H1 (cell line): Measurements from ENCODE around the gene NXPH3. TPM values are rescaled to one million over a fixed set of nuclear protein-coding genes. Genes with fewer than 3 reads are reported as not detected.

Experiments used
- CTCF ChIA-PET: fragments of 300-600 bp; sonication (Branson Sonifier 250); formaldehyde crosslinking; loops from one replicate; lab custom pipeline; 2021; ENCODE audit not compliant: partially characterized antibody; lab: Charles Lee
- POLR2A ChIA-PET: fragments of 300-600 bp; sonication (Branson Sonifier 250); formaldehyde crosslinking; loops from one replicate; lab custom pipeline; 2021; ENCODE audit warnings: inconsistent platforms; ENCODE audit not compliant: partially characterized antibody; lab: Charles Lee
- DNase-seq, 2 experiments: peaks; one replicate each; pipeline versions ENCODE4 v3.0.0 to v3.0.0-alpha.2; 2010 to 2022; ENCODE audit warnings: low spot score in 2 of 2, low read depth in 1 of 2, mixed read lengths in 1 of 2
- FAIRE-seq: peaks from 2 replicates; lab custom pipeline; 2011; peaks lifted over from hg19 to GRCh38; lab: Jason Lieb, UNC
- H2AFZ ChIP-seq: 2 replicates; pipeline ENCODE4 v1.8.1; 2012; ENCODE audit warnings: low read length, inconsistent platforms
- H2AK5ac ChIP-seq: 2 replicates; pipeline ENCODE4 v1.6.1; 2013; ENCODE audit warnings: low read depth, low read length
- H2BK120ac ChIP-seq: replicated peaks from 2 replicates; pipeline ENCODE3; 2013; ENCODE audit warnings: low read depth, low read length, inconsistent platforms
- H2BK12ac ChIP-seq: 2 replicates; pipeline ENCODE4 v1.6.1; 2013; ENCODE audit warnings: low read depth, low read length
- H2BK15ac ChIP-seq: 2 replicates; pipeline ENCODE4 v1.6.1; 2013; ENCODE audit warnings: low read length
- H2BK20ac ChIP-seq: 2 replicates; pipeline ENCODE4 v1.6.1; 2013; ENCODE audit warnings: low read length
- H2BK5ac ChIP-seq: 2 replicates; pipeline ENCODE4 v1.6.1; 2013; ENCODE audit warnings: low read depth, low read length
- H3K14ac ChIP-seq: 2 replicates; pipeline ENCODE4 v1.6.1; 2013; ENCODE audit warnings: inconsistent platforms; ENCODE audit not compliant: insufficient read length
- H3K18ac ChIP-seq: 2 replicates; pipeline ENCODE4 v1.6.1; 2013; ENCODE audit warnings: low read length; ENCODE audit errors: extremely low read depth
- H3K23ac ChIP-seq: 2 replicates; pipeline ENCODE4 v1.6.1; 2013; ENCODE audit warnings: inconsistent platforms; ENCODE audit not compliant: insufficient read length
- H3K23me2 ChIP-seq: 2 replicates; pipeline ENCODE4 v1.6.1; 2013; ENCODE audit warnings: low read depth, low read length
- H3K27ac ChIP-seq: 2 replicates; pipeline ENCODE4 v1.6.1; 2011; ENCODE audit warnings: low read depth, low read length, inconsistent platforms
- H3K27me3 ChIP-seq, 4 experiments: replicated peaks in 1 of 4; 1 replicate in 1 of 4; 2 replicates in 3 of 4; pipeline versions ENCODE4 v1.6.1 to v1.8.1; 2011 to 2013; ENCODE audit warnings: low read length in 3 of 4, mild to moderate bottlenecking in 3 of 4, inconsistent platforms in 2 of 4, mixed read lengths in 2 of 4, moderate library complexity in 1 of 4; ENCODE audit not compliant: control insufficient read depth in 3 of 4, insufficient read depth in 3 of 4; ENCODE audit errors: extremely low read depth in 1 of 4
- H3K36me3 ChIP-seq, 4 experiments: 2 replicates each; pipeline versions ENCODE4 v1.6.1 to v1.8.1; 2011 to 2013; ENCODE audit warnings: mild to moderate bottlenecking in 4 of 4, low read length in 3 of 4, moderate library complexity in 2 of 4, control low read depth in 1 of 4, inconsistent platforms in 1 of 4; ENCODE audit not compliant: insufficient read depth in 4 of 4, control insufficient read depth in 2 of 4
- H3K4ac ChIP-seq: replicated peaks from 2 replicates; pipeline ENCODE3; 2013; ENCODE audit warnings: low read length, low read depth, mixed read lengths, inconsistent platforms; ENCODE audit not compliant: insufficient read length
- H3K4me1 ChIP-seq, 4 experiments: replicated peaks in 1 of 4; 1 replicate in 1 of 4; 2 replicates in 3 of 4; pipeline versions ENCODE4 v1.6.1 to v1.8.1; 2011 to 2013; ENCODE audit warnings: low read length in 3 of 4, inconsistent platforms in 2 of 4, mixed read lengths in 1 of 4; ENCODE audit not compliant: insufficient read depth in 4 of 4, control insufficient read depth in 3 of 4
- H3K4me2 ChIP-seq, 2 experiments: 2 replicates each; pipeline versions ENCODE4 v1.6.1 to v1.8.1; 2011 to 2013; ENCODE audit warnings: low read depth in 2 of 2, low read length in 2 of 2, control low read depth in 1 of 2, inconsistent platforms in 1 of 2, mild to moderate bottlenecking in 1 of 2; ENCODE audit not compliant: insufficient read depth in 1 of 2
- H3K4me3 ChIP-seq, 4 experiments: fragments of 200-600, 300-600 bp in 1 of 4; sonication (generic), shearing (Covaris generic), sonication (Bioruptor Twin) in 1 of 4; 2 replicates each; pipeline versions ENCODE4 v1.5.1 to v1.8.1; 2011 to 2016; ENCODE audit warnings: low read length in 4 of 4, low read depth in 3 of 4, control low read depth in 2 of 4, inconsistent platforms in 2 of 4, mild to moderate bottlenecking in 2 of 4, mixed read lengths in 1 of 4, moderate library complexity in 1 of 4; ENCODE audit not compliant: insufficient read depth in 2 of 4; ENCODE audit errors: extremely low read depth in 1 of 4
- H3K56ac ChIP-seq: replicated peaks from 2 replicates; pipeline ENCODE3; 2013; ENCODE audit warnings: low read depth, mild to moderate bottlenecking, mixed read lengths, low read length, inconsistent platforms; ENCODE audit not compliant: insufficient read length
- H3K79me1 ChIP-seq: 2 replicates; pipeline ENCODE4 v1.6.1; 2013; ENCODE audit warnings: low read depth, low read length, control low read depth
- H3K79me2 ChIP-seq, 2 experiments: 2 replicates each; pipeline versions ENCODE4 v1.6.1 to v1.8.1; 2012 to 2013; ENCODE audit warnings: low read length in 2 of 2, mild to moderate bottlenecking in 2 of 2, inconsistent platforms in 1 of 2; ENCODE audit not compliant: insufficient read depth in 2 of 2, control insufficient read depth in 1 of 2
- H3K9ac ChIP-seq, 4 experiments: replicated peaks in 1 of 4; 1 replicate in 1 of 4; 2 replicates in 3 of 4; pipeline versions ENCODE4 v1.6.1 to v1.8.1; 2011 to 2013; ENCODE audit warnings: low read depth in 3 of 4, low read length in 3 of 4, control low read depth in 2 of 4, mild to moderate bottlenecking in 2 of 4, moderate library complexity in 2 of 4, inconsistent platforms in 1 of 4; ENCODE audit errors: extremely low read depth in 1 of 4
- H3K9me3 ChIP-seq, 2 experiments: 2 replicates each; pipeline versions ENCODE4 v1.6.1 to v1.8.1; 2012 to 2013; ENCODE audit warnings: mild to moderate bottlenecking in 2 of 2, moderate library complexity in 2 of 2, control low read depth in 1 of 2, inconsistent platforms in 1 of 2, low read depth in 1 of 2, low read length in 1 of 2, mixed read lengths in 1 of 2; ENCODE audit not compliant: insufficient read depth in 2 of 2
- H4K20me1 ChIP-seq, 2 experiments: replicated peaks in 1 of 2; 2 replicates each; pipeline versions ENCODE3 to v1.8.1; 2011 to 2013; ENCODE audit warnings: inconsistent platforms in 2 of 2, low read length in 2 of 2, mild to moderate bottlenecking in 1 of 2; ENCODE audit not compliant: insufficient read depth in 2 of 2, control insufficient read depth in 1 of 2
- H4K5ac ChIP-seq: 2 replicates; pipeline ENCODE4 v1.6.1; 2013; ENCODE audit warnings: low read length, low read depth, mixed read lengths, inconsistent platforms; ENCODE audit not compliant: insufficient read length
- H4K8ac ChIP-seq: 2 replicates; pipeline ENCODE4 v1.8.0; 2013; ENCODE audit warnings: mild to moderate bottlenecking, moderate library complexity, low read length, inconsistent platforms; ENCODE audit not compliant: insufficient read depth; ENCODE audit errors: extremely low read depth
- H4K91ac ChIP-seq: replicated peaks from 2 replicates; pipeline ENCODE3; 2013; ENCODE audit warnings: low read length, mixed read lengths, inconsistent platforms; ENCODE audit not compliant: insufficient read length
- CHD2 ChIP-seq: IDR thresholded peaks from 2 replicates; pipeline ENCODE4 v1.6.1; 2012; ENCODE audit warnings: low read length, improper control_type of control experiment
- WGBS, 2 experiments: shearing (Covaris generic) in 1 of 2; methylation state at CpG; one replicate each; pipeline versions ENCODE4 v1.1.6 to v1.1.7; 2013 to 2015; ENCODE audit warnings: low lambda C conversion rate in 2 of 2, mixed read lengths in 2 of 2, inconsistent platforms in 1 of 2, low coverage in 1 of 2, missing lambda C conversion rate in 1 of 2; ENCODE audit not compliant: insufficient replicate concordance in 2 of 2, insufficient coverage in 1 of 2, insufficient read length in 1 of 2; ENCODE audit errors: extremely low coverage in 1 of 2, missing lambda C conversion rate in 1 of 2; 5-methylcytosine and 5-hydroxymethylcytosine counted together
- polyA plus RNA-seq, 7 experiments: library from polyadenylated mRNA; depleted of rRNA in 3 of 7; stranded (reverse) in 5 of 7; unstranded in 2 of 7; fragments of >200 nt in 5 of 7; fragments of 200-250 nt in 2 of 7; gene quantifications; 1 replicate in 5 of 7; 2 replicates in 1 of 7; 4 replicates in 1 of 7; pipeline versions ENCODE4 v1.2.1 to v1.2.3, GENCODE V29; 2011 to 2013; ENCODE audit warnings: missing spikeins in 2 of 7, mixed read lengths in 2 of 7
- total RNA-seq: library from RNA; stranded (reverse); fragmentation: NEBNext Ultra II Directional; extraction: Animal tissue kit (Norgen Biotek cat#: 25700); gene quantifications from 2 replicates; pipeline ENCODE4 v1.2.1, GENCODE V29; 2021

Gene NXPH3
- total and polyA plus RNA-seq, 2 of the 8 experiments (the other 6 are each of a cell fraction or from before 2014, with no cell fraction given): 2.5 to 3.7 TPM

GRCh38 chr17:49595980-49596379, 20.3 kb downstream of the NXPH3 start:
- no peak overlapping the region for H4K91ac ChIP-seq
- H3K36me3 ChIP-seq: peaks cover 3 to 16% (median 12%) of the 10 kb centered on the region in 4 experiments; a peak in 7 of 8 replicates
- H3K23me2 ChIP-seq: no peaks in the 10 kb centered on the region
- no peak for FAIRE-seq
- no peaks in the 10 kb centered on the region for H3K79me1 ChIP-seq
- peaks cover 0 to 2% (median under 1%) of the 10 kb centered on the region in 4 experiments; a peak in 1 of 7 replicates for H3K4me1 ChIP-seq
- no peaks in the 10 kb centered on the region for H3K9me3 ChIP-seq
- no peak overlapping the region for H3K9ac ChIP-seq
- no peak overlapping the region for H4K8ac ChIP-seq
- H3K56ac ChIP-seq: no peak overlapping the region
- 94% methylated on average over 4 of the region's 4 CpGs; no CpG with 5 or more reads in 1 of the 2 experiments for WGBS, 2 experiments
- DNase-seq: no peak
- no peak overlapping the region for H2AK5ac ChIP-seq
- H3K79me2 ChIP-seq: no peaks in the 10 kb centered on the region
- H2AFZ ChIP-seq: no peak overlapping the region
- peaks cover 0 to 3% of the 10 kb centered on the region in 2 experiments for H4K20me1 ChIP-seq
- ChIA-PET CTCF (interaction anchor here (0.9 to 2.8 kb wide), 8 partner anchors 11 to 99 kb away, joined by 3 to 11 read pairs (median 4); no protein-coding TSS in a partner anchor), POLR2A (interaction anchor here (1.1 to 1.9 kb wide), 2 partner anchors 13 to 217 kb away, joined by 3 to 4 read pairs; no protein-coding TSS in a partner anchor)
- H3K14ac ChIP-seq: no peak overlapping the region
- no peak overlapping the region for H3K23ac ChIP-seq
- H2BK120ac ChIP-seq: no peak overlapping the region
- no peak overlapping the region for H2BK15ac ChIP-seq
- H2BK5ac ChIP-seq: no peak overlapping the region
- no peak overlapping the region for H2BK12ac ChIP-seq
- H2BK20ac ChIP-seq: no peak overlapping the region
- no peak overlapping the region for H3K18ac ChIP-seq
- no peaks in the 10 kb centered on the region for H3K27me3 ChIP-seq
- no peak overlapping the region for H3K4me3 ChIP-seq
- H4K5ac ChIP-seq: no peak overlapping the region
- TF ChIP-seq CHD2: no peak
- TF ChIP-seq, all 59 proteins: peak for 0
- no peak overlapping the region for H3K27ac ChIP-seq
- no peak overlapping the region for H3K4ac ChIP-seq
- H3K4me2 ChIP-seq: no peak overlapping the region
